B cell (primary cell): Measurements from ENCODE around the gene ROR2. TPM values are rescaled to one million over a fixed set of nuclear protein-coding genes. Genes with fewer than 3 reads are reported as not detected.

Source experiments
- ATAC-seq: fragments of 200-7000 bp; cut with Tn5 transposase; one replicate; pipeline ENCODE4 v1.10.0; 2021; ENCODE audit warnings: low read depth, mild to moderate bottlenecking, moderate number of reproducible peaks, moderate library complexity
- CTCF ChIA-PET: fragments of 350-600 bp; sonication (Branson Sonifier 250); formaldehyde crosslinking; loops from one replicate; lab custom pipeline; 2021; ENCODE audit warnings: antibody characterized with exemption, inconsistent platforms; lab: Charles Lee
- POLR2A ChIA-PET: fragments of 350-600 bp; sonication (Branson Sonifier 250); formaldehyde crosslinking; loops from one replicate; lab custom pipeline; 2021; ENCODE audit warnings: antibody characterized with exemption; lab: Charles Lee
- DNase-seq: peaks from one replicate; pipeline ENCODE4 v3.0.0; 2013
- H2AFZ ChIP-seq: 2 replicates; pipeline ENCODE4 v1.6.1; 2012; ENCODE audit warnings: mild to moderate bottlenecking, low read depth, low read length; ENCODE audit not compliant: insufficient read depth, poor library complexity, severe bottlenecking
- H3K27ac ChIP-seq, 2 donors: 1 replicate in 1 of 2; 2 replicates in 1 of 2; pipeline ENCODE4 v1.5.1; 2012 to 2013; ENCODE audit warnings: low read length in 2 of 2, mild to moderate bottlenecking in 2 of 2, moderate library complexity in 1 of 2
- H3K27me3 ChIP-seq, 4 experiments: fragments of 200-600 bp in 1 of 4; sonication (generic) in 1 of 4; replicated peaks in 1 of 4; 1 replicate in 2 of 4; 2 replicates in 2 of 4; pipeline versions ENCODE4 v1.6.1 to v1.7.0; 2013 to 2016; ENCODE audit warnings: low read length in 3 of 4, mild to moderate bottlenecking in 2 of 4, mixed read lengths in 1 of 4, moderate library complexity in 1 of 4; ENCODE audit not compliant: insufficient read depth in 4 of 4, control insufficient read depth in 3 of 4; ENCODE audit errors: control extremely low read depth in 1 of 4
- H3K36me3 ChIP-seq, 2 experiments: replicated peaks in 1 of 2; 1 replicate in 1 of 2; 2 replicates in 1 of 2; pipeline versions ENCODE4 v1.6.1 to v1.7.1; 2013; ENCODE audit warnings: low read length in 1 of 2; ENCODE audit not compliant: insufficient read depth in 2 of 2, control insufficient read depth in 1 of 2; ENCODE audit errors: control extremely low read depth in 1 of 2, extremely low read depth in 1 of 2
- H3K4me1 ChIP-seq, 2 donors: fragments of 200-600 bp in 1 of 2; sonication (generic) in 1 of 2; 1 replicate in 1 of 2; 2 replicates in 1 of 2; pipeline versions ENCODE4 v1.5.1 to v1.6.1; 2013 to 2017; ENCODE audit warnings: low read length in 2 of 2; ENCODE audit not compliant: control insufficient read depth in 2 of 2, insufficient read depth in 2 of 2
- H3K4me2 ChIP-seq: replicated peaks from 2 replicates; pipeline ENCODE3; 2012; ENCODE audit warnings: mild to moderate bottlenecking, low read depth, low read length; ENCODE audit not compliant: poor library complexity, severe bottlenecking
- H3K4me3 ChIP-seq, 5 experiments: fragments of 200-600 bp in 1 of 5; sonication (generic) in 1 of 5; 1 replicate in 3 of 5; 2 replicates in 2 of 5; pipeline versions ENCODE4 v1.5.1 to v1.7.0; 2011 to 2016; ENCODE audit warnings: low read length in 4 of 5, mild to moderate bottlenecking in 4 of 5, low read depth in 2 of 5, control low read depth in 1 of 5, moderate library complexity in 1 of 5; ENCODE audit not compliant: insufficient read depth in 1 of 5; ENCODE audit errors: control extremely low read depth in 1 of 5, extremely low read depth in 1 of 5
- H3K79me2 ChIP-seq: fragments of 200-600 bp; sonication (generic); one replicate; pipeline ENCODE4 v1.6.0; 2016; ENCODE audit warnings: low read length; ENCODE audit not compliant: control insufficient read depth, insufficient read depth
- H3K9ac ChIP-seq: fragments of 200-600 bp; sonication (generic); 2 replicates; pipeline ENCODE4 v1.6.1; 2017; ENCODE audit warnings: mild to moderate bottlenecking, low read length, moderate library complexity
- H3K9me3 ChIP-seq, 3 donors: one replicate each; pipeline versions ENCODE4 v1.6.1 to v1.7.1; 2013; ENCODE audit warnings: low read length in 2 of 3; ENCODE audit not compliant: control insufficient read depth in 2 of 3, insufficient read depth in 1 of 3; ENCODE audit errors: control extremely low read depth in 1 of 3
- H4K20me1 ChIP-seq: 2 replicates; pipeline ENCODE4 v1.6.0; 2012; ENCODE audit warnings: mild to moderate bottlenecking, low read length; ENCODE audit not compliant: insufficient read depth, control insufficient read depth, poor library complexity, severe bottlenecking
- H3K27ac Mint-ChIP-seq: one replicate; pipeline ENCODE4 v1.8.0; 2021; ENCODE audit warnings: mixed read lengths
- H3K27me3 Mint-ChIP-seq: one replicate; pipeline ENCODE4 v1.8.0; 2021; ENCODE audit warnings: mixed read lengths
- H3K4me1 Mint-ChIP-seq: one replicate; pipeline ENCODE4 v1.8.0; 2021; ENCODE audit warnings: mixed read lengths
- H3K4me3 Mint-ChIP-seq: one replicate; pipeline ENCODE4 v1.8.0; 2021; ENCODE audit warnings: mixed read lengths
- H3K9me3 Mint-ChIP-seq: one replicate; pipeline ENCODE4 v1.8.0; 2022; ENCODE audit warnings: mixed read lengths; ENCODE audit not compliant: insufficient read depth
- EZH2 ChIP-seq: IDR thresholded peaks from 2 replicates; pipeline ENCODE4 v1.6.1; 2012; ENCODE audit warnings: borderline replicate concordance, low read depth, mild to moderate bottlenecking, moderate library complexity, low read length; ENCODE audit not compliant: insufficient read depth, poor library complexity, severe bottlenecking
- WGBS: methylation state at CpG from one replicate; pipeline ENCODE4 v1.1.5; 2013; ENCODE audit warnings: missing lambda C conversion rate; ENCODE audit not compliant: insufficient coverage; 5-methylcytosine and 5-hydroxymethylcytosine counted together
- intact Hi-C: fragments of 100-400 bp; cut with micrococcal nuclease; formaldehyde crosslinking; loops from one replicate; pipeline ENCODE4 v1.10.0; 2022
- polyA plus RNA-seq: library from polyadenylated mRNA; depleted of rRNA; stranded (reverse); fragments of >200 nt; gene quantifications from 2 replicates; pipeline ENCODE4 v1.2.3, GENCODE V29; 2012
- total RNA-seq, 2 donors: library from RNA; stranded (reverse); fragments of 120-200 nt in 1 of 2; gene quantifications; 1 replicate in 1 of 2; 2 replicates in 1 of 2; pipeline versions ENCODE4 v1.2.3 to v1.2.4, GENCODE V29; 2013 to 2022
- TF ChIP-seq, protein P1 (sequence below): fragments of 200-600 bp; IDR thresholded peaks from one replicate; pipeline ENCODE4 v1.8.0; 2022; ENCODE audit warnings: antibody characterized with exemption, mild to moderate bottlenecking

ROR2 gene
- total and polyA plus RNA-seq, 2 donors (not counting 1 experiment from before 2014, with no cell fraction given), result 0.21 to 0.49 TPM

DNA sequence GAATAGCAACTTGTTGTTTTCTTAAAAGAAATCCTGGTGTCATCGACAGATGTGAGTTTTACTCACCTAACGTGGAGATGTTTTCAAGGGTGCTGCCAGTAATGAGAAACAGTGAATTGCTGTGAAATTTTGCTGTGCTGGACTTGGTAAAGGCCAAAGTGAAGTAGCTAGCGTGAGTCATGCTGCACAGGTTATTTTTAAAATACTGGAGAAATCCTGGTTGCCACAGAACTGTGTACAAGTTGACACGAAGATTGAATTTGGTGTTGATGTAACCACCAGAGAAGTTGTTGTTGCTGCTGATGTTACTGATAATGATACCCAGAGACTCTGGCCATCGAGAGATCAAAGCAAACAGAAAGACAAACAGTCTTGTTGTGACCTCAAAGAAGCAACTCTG is 338.4 kb downstream of the ROR2 start:
- no peak for DNase-seq
- Histone ChIP-seq H3K9me3 (no peaks in the 10 kb centered on the region), H3K36me3 (no peaks in the 10 kb centered on the region), H3K4me2 (no peak overlapping the region), H3K79me2 (no peaks in the 10 kb centered on the region), H3K4me3 (no peak overlapping the region), H2AFZ (no peak overlapping the region), H3K9ac (no peak overlapping the region), H3K27me3 (peaks cover 0 to 3% (median 1%) of the 10 kb centered on the region in 4 experiments), H3K4me1 (no peaks in the 10 kb centered on the region), H3K27ac (no peak overlapping the region), H4K20me1 (no peaks in the 10 kb centered on the region)
- TF ChIP-seq EZH2, result no peak
- TF ChIP-seq, protein P1, sequence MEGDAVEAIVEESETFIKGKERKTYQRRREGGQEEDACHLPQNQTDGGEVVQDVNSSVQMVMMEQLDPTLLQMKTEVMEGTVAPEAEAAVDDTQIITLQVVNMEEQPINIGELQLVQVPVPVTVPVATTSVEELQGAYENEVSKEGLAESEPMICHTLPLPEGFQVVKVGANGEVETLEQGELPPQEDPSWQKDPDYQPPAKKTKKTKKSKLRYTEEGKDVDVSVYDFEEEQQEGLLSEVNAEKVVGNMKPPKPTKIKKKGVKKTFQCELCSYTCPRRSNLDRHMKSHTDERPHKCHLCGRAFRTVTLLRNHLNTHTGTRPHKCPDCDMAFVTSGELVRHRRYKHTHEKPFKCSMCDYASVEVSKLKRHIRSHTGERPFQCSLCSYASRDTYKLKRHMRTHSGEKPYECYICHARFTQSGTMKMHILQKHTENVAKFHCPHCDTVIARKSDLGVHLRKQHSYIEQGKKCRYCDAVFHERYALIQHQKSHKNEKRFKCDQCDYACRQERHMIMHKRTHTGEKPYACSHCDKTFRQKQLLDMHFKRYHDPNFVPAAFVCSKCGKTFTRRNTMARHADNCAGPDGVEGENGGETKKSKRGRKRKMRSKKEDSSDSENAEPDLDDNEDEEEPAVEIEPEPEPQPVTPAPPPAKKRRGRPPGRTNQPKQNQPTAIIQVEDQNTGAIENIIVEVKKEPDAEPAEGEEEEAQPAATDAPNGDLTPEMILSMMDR, result no peak
- CTCF ChIA-PET, result no interaction called here
- Mint-ChIP-seq H3K27me3 (peaks cover 10% of the 10 kb centered on the region), H3K9me3 (no peaks in the 10 kb centered on the region), H3K4me1 (no peaks in the 10 kb centered on the region), H3K4me3 (no peak overlapping the region), H3K27ac (no peak overlapping the region)
- no peak for ATAC-seq
- intact Hi-C loops, result no loop called here
- 69% methylated on average over 5 of the region's 5 CpGs for WGBS
- POLR2A ChIA-PET, result no interaction called here

DNA sequence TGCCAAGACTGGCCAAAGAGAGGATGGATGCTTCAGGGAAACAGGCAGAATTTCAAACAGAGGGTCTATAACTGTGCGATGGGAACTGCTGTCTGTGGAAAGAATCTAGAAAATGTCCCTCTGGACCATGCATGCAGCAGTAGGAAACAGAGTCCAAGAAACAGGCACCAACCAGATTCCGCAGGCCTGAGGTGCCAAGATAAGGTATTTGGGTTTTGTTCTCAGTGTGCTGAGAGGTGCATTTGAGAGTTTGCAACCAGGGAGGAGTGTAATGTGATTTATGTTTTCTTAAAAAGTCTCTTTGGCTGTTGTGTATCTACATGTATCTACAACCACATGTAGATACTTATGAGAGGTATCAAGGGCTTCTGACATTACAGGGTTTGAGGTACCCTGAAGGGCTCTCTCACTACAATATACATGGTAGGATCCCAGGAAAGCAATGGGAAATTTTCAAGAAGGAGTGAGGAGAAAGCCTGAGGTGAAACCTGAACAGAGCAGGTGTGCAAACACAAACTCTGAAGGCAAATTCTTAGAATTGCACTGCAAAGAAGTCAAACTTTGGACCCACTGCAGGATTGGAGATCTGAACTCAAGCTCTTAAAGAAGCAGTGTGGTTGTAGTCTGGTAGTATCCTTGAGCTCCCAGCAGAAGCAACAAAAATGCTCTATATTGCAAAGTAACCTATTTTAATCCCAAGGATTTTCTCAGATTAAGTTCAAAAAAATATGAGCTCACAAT is 343.6 kb downstream of the ROR2 start:
- ChIA-PET CTCF (no interaction called here), POLR2A (no interaction called here)
- Histone ChIP-seq H3K4me1 (no peaks in the 10 kb centered on the region), H3K4me2 (no peak overlapping the region), H4K20me1 (no peaks in the 10 kb centered on the region), H3K27me3 (peaks cover 0 to 17% (median 9%) of the 10 kb centered on the region in 4 experiments), H3K36me3 (no peaks in the 10 kb centered on the region), H3K79me2 (no peaks in the 10 kb centered on the region), H3K9ac (no peak overlapping the region), H3K27ac (no peak overlapping the region), H2AFZ (no peak overlapping the region), H3K4me3 (no peak overlapping the region), H3K9me3 (no peaks in the 10 kb centered on the region)
- TF ChIP-seq EZH2, result no peak
- TF ChIP-seq, protein P1, result no peak
- Mint-ChIP-seq H3K4me1 (no peaks in the 10 kb centered on the region), H3K9me3 (no peaks in the 10 kb centered on the region), H3K4me3 (no peak overlapping the region), H3K27me3 (peaks cover 38% of the 10 kb centered on the region), H3K27ac (no peak overlapping the region)
- DNase-seq (no peak), ATAC-seq (no peak)
- intact Hi-C loops, result no loop called here
- 100% methylated on average over 2 of the region's 2 CpGs for WGBS
